ENCODE data around the gene TAF11L10.

DNA sequence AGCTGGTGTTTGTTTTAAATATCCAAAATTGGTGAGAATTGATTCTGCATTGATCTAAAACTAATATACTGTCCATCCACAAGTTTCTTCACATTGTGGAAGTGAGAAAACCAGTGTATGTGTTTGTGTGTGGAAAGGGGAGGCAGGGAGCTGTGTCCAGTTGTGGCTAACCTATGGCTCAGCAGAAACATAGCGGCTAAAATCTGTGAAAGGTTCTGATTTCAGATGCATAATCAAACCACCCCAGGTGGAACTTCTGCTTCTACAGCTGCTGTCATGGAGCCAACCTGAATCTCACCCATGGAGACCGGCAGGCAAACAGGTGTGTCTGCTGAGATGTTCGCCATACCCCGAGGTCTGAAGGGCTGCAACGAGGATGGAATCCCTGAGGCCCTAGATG, 36.5 kb upstream of the TAF11L10 start, which contains the start of gene TAF11L14:
- TF ChIP-seq, protein P1, sequence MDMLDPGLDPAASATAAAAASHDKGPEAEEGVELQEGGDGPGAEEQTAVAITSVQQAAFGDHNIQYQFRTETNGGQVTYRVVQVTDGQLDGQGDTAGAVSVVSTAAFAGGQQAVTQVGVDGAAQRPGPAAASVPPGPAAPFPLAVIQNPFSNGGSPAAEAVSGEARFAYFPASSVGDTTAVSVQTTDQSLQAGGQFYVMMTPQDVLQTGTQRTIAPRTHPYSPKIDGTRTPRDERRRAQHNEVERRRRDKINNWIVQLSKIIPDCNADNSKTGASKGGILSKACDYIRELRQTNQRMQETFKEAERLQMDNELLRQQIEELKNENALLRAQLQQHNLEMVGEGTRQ (IDR thresholded peaks at IDR 0.05; ENCODE audit: low read length) = no peak
- TF ChIP-seq KDM1A (IDR thresholded peaks at IDR 0.05; ENCODE audit: borderline replicate concordance, low read length) (no peak), EP300 (IDR thresholded peaks at IDR 0.05; ENCODE audit: borderline replicate concordance in 1 of 2, low read depth in 2 of 2, low read length in 2 of 2) (no peak), EGR1 (IDR thresholded peaks at IDR 0.05; ENCODE audit: borderline replicate concordance, low read depth, low read length) (no peak), YY1 (IDR thresholded peaks at IDR 0.05; ENCODE audit: low read depth, low read length) (no peak), TAF1 (IDR thresholded peaks at IDR 0.05; ENCODE audit: low read depth, low read length) (no peak), PHF8 (conservative IDR thresholded peaks at IDR 0.05; ENCODE audit: low read depth, low read length) (no peak), RNF2 (IDR thresholded peaks at IDR 0.05; ENCODE audit: borderline replicate concordance, low read depth, low read length, missing control alignments, poor library complexity, severe bottlenecking) (no peak), SP1 (IDR thresholded peaks at IDR 0.05; ENCODE audit: low read depth, low read length) (no peak), EZH2 (IDR thresholded peaks at IDR 0.05; ENCODE audit: low read depth, low read length, severe bottlenecking) (no peak), CBX5 (IDR thresholded peaks at IDR 0.05; ENCODE audit: low read depth, low read length) (no peak), JUN (IDR thresholded peaks at IDR 0.05; ENCODE audit: low read depth, low read length) (no peak)
- TF ChIP-seq, protein P2, sequence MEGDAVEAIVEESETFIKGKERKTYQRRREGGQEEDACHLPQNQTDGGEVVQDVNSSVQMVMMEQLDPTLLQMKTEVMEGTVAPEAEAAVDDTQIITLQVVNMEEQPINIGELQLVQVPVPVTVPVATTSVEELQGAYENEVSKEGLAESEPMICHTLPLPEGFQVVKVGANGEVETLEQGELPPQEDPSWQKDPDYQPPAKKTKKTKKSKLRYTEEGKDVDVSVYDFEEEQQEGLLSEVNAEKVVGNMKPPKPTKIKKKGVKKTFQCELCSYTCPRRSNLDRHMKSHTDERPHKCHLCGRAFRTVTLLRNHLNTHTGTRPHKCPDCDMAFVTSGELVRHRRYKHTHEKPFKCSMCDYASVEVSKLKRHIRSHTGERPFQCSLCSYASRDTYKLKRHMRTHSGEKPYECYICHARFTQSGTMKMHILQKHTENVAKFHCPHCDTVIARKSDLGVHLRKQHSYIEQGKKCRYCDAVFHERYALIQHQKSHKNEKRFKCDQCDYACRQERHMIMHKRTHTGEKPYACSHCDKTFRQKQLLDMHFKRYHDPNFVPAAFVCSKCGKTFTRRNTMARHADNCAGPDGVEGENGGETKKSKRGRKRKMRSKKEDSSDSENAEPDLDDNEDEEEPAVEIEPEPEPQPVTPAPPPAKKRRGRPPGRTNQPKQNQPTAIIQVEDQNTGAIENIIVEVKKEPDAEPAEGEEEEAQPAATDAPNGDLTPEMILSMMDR (IDR thresholded peaks at IDR 0.05; ENCODE audit: control extremely low read depth in 1 of 3, insufficient read depth in 1 of 3, low read depth in 1 of 3, low read length in 3 of 3) = no peak
- TF ChIP-seq, protein P3, sequence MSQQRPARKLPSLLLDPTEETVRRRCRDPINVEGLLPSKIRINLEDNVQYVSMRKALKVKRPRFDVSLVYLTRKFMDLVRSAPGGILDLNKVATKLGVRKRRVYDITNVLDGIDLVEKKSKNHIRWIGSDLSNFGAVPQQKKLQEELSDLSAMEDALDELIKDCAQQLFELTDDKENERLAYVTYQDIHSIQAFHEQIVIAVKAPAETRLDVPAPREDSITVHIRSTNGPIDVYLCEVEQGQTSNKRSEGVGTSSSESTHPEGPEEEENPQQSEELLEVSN (IDR thresholded peaks at IDR 0.05) = no peak
